ENCODE data around the gene RHBDD1.

RHBDD1 gene, protein sequence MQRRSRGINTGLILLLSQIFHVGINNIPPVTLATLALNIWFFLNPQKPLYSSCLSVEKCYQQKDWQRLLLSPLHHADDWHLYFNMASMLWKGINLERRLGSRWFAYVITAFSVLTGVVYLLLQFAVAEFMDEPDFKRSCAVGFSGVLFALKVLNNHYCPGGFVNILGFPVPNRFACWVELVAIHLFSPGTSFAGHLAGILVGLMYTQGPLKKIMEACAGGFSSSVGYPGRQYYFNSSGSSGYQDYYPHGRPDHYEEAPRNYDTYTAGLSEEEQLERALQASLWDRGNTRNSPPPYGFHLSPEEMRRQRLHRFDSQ

DNA sequence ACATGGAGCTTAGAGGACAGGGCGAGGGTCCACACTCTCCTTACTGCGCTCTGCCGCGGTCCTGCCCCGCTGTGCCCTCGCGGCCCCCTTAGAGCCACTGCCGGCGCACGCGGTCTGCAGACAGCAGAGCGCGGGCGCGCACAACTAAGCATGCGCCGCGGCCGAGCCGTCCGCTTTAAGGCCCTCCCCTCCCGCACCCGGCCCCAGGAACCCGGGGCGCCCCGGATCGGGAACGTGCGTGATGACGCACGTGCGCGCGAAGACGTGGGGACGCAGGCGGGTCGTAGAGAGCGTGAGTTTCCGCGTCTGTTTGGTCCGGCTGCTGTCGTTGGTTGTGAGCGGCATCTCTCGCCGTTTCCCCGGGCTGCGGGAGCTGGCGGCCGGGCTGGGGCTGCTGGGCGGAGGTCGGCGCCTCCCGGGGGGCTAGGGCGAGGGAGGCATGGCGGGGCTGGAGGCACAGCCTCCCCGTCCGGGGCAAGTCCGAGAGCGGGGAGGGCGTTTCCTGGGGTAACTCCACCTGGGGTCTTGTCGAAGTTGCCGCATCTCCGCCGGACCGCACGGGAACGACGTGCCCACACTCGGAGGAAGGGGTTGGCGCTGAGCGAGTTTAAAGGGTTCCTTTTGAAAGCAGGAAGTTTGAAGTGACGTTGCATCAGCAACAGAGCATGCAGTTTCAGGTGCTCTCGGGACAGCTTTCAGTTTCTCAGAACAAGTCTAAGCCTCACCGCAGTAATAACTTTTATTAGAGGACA, at the start of gene RHBDD1:
Gene RHBDD1 (plus strand): TSS at position 259 of the 752 bp plus-strand sequence. CDS start 28,640 bp downstream, outside the sequence.
- DNase-seq (ENCODE audit: low read depth, low spot score), result peak; percentile 92

DNA sequence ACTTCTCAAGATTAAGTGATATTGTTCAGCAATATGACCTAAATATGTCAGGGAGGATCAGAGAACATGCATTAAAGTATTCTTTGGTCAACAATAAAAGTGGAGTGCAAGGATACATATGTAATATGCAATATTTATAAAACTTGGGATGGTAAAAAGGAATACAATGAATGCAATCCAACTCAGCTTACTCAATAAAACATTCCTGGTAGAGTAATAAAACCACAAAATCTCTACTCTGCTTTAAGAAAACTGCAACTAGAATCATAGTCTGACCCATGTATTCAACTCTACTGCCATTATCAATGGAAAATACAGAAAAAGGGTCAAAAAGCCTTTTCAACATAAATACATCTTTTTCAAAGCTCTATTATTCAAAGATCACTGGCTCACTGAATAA, 47.8 kb upstream of the RHBDD1 start:
- no peak for DNase-seq (ENCODE audit: low read depth, low spot score)

GRCh38 chr2:226788881-226789490, 46.9 kb upstream of the RHBDD1 start:
- no peak for DNase-seq (ENCODE audit: low read depth, low spot score)

DNA sequence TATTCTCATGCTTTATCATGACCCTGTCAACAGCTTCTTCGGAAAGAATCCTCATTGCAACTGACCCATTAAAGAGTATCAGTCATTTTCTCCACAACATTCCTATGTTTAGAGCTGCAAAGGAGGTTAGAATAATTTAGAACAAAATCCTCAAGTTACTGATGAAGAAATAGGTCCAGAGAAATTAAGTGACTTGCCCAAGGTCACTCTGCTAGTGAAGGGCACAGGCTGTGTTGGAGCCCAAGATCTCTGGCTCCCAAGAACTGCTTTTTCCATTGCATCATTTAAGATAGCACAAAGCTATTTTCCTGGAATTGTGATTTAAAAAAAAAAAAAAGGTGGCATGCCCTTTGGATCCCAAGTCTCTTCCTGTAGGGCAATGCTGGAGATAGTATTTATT, 45.8 kb upstream of the RHBDD1 start:
- no peak for DNase-seq (ENCODE audit: low read depth, low spot score)

GRCh38 chr2:226790431-226790830, 45.4 kb upstream of the RHBDD1 start:
- DNase-seq (ENCODE audit: low read depth, low spot score), result no peak

- peak; percentile 91 for DNase-seq (ENCODE audit: low read depth, low spot score)
These were observed 44.8 kb upstream of the RHBDD1 start for GRCh38 chr2:226791056-226791486.

DNA sequence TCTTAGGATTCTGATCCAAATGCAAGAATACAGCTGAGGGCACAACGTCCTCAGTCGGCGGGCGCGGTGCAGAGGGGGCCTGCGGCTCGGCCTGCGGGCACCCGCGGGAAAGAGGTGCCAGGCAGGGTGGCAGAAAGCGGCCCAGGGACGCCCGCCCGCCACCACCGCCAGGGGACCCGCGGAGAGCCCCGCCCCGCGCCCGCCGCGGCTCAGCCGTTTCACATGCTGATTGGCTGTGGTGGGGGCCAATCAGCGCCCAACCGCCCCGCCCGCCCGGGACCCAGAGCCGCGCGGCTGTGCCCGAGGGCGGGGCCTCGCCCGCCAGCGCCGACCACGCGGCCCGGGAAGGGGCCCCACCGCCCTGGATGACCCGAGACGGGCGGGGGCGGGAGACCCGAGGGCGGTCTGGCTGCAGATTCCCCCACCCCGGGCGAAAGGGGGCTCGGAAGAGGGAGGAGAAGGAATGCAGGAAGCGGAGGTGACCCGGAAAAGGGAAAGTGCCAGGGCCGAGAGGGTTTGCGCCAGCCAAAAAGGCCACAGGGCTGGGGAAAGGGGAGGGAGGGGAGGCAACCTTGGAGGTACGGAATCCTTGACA, 44.3 kb upstream of the RHBDD1 start:
- peak; percentile 94 for DNase-seq (ENCODE audit: low read depth, low spot score)

- peak; percentile 36 for DNase-seq (ENCODE audit: low read depth, low spot score)
These were observed 43.5 kb upstream of the RHBDD1 start for GRCh38 chr2:226792155-226792881.

GRCh38 chr2:226793646-226794045, 42.2 kb upstream of the RHBDD1 start:
- no peak for DNase-seq (ENCODE audit: low read depth, low spot score)

- DNase-seq (ENCODE audit: low read depth, low spot score), result no peak
These were observed 41.6 kb upstream of the RHBDD1 start for GRCh38 chr2:226794196-226794661.

GRCh38 chr2:226794751-226795171, 41.1 kb upstream of the RHBDD1 start:
- DNase-seq (ENCODE audit: low read depth, low spot score), result no peak

- no peak for DNase-seq (ENCODE audit: low read depth, low spot score)
These were observed 40.4 kb upstream of the RHBDD1 start for GRCh38 chr2:226795281-226796011.

DNA sequence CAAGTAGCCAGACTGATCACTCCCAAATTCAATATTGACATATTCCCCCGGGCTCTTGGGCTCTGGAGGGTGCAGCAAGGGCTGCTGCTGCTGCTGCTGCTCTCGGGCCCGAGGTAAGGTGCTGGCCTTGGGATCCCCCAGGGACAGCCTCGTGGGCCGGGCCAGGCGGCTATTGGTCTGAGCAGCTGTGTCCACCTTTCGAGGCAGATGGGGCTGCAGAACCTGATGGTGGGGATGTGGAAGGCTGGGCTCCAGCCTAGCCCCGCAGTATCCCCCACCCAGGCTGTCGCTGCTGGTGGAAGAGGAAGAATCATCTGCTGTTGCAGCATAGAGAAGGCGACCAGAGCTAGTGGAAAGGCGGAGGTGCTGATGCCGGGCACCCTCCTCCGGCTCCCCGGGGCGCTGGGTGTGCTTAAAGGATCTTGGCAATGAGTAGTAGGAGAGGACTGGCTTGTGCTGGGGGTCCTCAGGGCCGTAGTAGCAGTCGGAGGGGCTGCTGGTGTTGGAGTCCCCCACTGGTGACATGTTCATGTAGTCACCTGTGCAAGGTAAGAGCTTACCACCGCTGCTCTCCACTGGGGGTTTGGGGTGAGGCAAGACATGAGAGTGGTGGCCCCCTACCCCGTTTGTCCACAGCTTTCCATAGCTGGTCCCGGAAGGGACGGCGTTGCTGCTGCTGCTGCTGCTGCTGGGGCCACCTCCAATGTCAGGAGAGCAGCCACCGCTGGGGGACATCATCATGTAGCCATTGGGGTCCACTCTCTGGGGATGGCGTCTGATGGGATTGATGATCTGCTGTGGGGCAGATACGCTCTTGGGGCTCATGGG, 39.6 kb upstream of the RHBDD1 start:
- no peak for DNase-seq (ENCODE audit: low read depth, low spot score)

- peak; percentile 62 for DNase-seq (ENCODE audit: low read depth, low spot score)
These were observed 39.0 kb upstream of the RHBDD1 start for GRCh38 chr2:226796840-226797288.

DNA sequence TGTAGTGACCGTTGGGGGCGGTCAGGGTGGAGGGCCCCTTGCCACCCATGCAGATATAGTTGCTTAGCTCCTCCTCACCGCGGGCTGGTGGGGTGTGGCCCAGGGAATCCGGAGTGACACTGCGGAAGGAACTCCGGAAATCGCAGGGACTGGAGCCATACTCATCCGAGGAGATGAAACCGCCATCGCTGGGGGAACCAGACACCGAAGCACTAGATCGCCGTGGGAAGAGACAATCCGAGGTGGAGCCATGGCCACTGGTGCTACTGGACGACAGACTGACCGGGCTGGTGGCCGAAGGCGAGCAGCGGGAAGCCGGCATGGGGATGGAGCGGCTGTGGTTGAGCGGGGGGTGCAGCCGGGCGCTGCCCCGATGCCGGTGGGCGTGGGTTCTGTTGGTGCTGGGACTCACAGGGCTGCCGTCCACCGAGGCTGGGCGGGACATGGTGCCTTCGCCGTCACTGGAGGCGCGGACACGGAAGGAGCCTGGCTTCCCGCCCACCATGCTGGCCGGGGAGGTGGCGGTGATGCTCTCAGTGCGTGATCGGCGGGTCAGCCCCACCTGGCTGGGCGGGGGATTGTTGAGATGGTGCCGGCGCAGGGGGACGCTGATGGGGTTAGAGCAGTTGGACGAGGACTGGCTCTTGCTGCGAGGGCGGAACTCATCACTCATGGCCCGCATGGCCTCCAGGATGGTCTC, 38.4 kb upstream of the RHBDD1 start:
- DNase-seq (ENCODE audit: low read depth, low spot score), result peak; percentile 55

GRCh38 chr2:226797989-226798421, 37.8 kb upstream of the RHBDD1 start:
- DNase-seq (ENCODE audit: low read depth, low spot score), result peak; percentile 75

GRCh38 chr2:226798422-226799210, 37.2 kb upstream of the RHBDD1 start:
- no peak for DNase-seq (ENCODE audit: low read depth, low spot score)
